GM12873 (cell line): ENCODE data around the gene GALC.

Experiments used
- TF ChIP-seq, protein P1 (sequence below): IDR thresholded peaks from 2 replicates; pipeline ENCODE4 v1.5.1; 2012; ENCODE audit warnings: low read depth, mild to moderate bottlenecking, moderate library complexity, low read length, control low read depth; ENCODE audit not compliant: insufficient read depth; ENCODE audit errors: missing control alignments

Gene GALC

DNA sequence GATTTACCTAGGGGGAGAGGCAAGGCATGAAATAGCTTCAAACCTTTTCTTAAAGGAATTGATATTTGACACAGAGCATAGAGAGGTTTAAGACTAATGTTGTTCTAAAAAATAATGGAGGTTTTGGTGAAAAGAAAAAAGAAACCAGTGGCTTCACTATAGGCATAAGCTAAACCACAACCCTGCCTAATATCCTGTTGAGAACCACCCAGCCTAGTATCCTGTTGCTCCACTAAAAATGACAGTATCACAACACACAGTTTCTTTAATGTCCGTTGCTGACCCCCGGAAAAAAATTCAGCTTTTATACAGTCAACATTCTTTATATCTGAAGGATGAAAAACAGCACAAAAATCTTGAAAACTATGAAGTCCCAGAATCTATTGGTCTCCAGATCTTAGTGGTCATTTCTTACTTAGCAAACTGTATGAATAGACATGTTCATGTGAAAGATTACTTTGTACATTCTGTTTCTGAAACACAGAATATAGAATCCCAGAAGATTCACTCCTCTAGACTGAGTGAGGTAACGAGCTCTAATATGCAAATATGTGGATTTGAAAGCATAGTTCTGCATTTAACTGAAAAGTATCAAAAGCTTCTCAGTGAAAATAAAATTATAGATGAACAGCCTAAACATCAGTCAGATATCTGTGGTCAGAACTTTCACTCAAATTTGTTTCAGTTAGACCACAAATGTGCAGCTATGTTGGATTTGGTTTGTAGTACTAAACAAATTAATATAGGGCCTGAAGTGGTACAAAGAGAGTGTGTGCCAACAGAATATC is 40.5 kb downstream of the GALC start:
- TF ChIP-seq, protein P1, sequence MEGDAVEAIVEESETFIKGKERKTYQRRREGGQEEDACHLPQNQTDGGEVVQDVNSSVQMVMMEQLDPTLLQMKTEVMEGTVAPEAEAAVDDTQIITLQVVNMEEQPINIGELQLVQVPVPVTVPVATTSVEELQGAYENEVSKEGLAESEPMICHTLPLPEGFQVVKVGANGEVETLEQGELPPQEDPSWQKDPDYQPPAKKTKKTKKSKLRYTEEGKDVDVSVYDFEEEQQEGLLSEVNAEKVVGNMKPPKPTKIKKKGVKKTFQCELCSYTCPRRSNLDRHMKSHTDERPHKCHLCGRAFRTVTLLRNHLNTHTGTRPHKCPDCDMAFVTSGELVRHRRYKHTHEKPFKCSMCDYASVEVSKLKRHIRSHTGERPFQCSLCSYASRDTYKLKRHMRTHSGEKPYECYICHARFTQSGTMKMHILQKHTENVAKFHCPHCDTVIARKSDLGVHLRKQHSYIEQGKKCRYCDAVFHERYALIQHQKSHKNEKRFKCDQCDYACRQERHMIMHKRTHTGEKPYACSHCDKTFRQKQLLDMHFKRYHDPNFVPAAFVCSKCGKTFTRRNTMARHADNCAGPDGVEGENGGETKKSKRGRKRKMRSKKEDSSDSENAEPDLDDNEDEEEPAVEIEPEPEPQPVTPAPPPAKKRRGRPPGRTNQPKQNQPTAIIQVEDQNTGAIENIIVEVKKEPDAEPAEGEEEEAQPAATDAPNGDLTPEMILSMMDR = no peak

DNA sequence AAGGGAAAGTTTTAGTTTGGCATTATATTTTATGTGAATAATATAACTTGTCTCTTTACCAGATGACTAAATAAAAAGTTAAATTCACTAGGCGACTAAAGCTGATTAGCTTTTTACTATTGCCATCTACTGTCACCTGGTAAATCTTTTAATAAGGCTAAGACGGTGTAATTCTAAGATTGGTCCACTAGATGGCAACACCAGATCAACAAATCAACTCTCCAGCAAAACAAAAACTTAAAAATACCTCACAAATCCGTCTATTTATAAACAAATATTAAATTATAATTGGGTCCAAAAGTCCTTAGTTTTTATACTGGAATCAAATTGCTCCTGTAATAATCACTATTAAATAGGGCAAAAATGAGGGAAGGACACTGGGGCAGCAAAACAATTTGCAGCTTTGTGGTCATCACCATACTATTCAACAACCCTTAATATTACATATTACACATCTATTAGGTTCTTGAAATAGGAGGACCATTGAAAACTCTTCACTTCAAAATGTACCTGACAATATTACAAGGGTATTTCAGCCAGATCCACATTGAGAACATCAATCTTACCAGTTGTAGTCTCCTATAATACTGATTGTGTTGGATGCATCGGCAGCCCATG is 47.9 kb downstream of the GALC start:
- TF ChIP-seq, protein P1 = peak; percentile 54

DNA sequence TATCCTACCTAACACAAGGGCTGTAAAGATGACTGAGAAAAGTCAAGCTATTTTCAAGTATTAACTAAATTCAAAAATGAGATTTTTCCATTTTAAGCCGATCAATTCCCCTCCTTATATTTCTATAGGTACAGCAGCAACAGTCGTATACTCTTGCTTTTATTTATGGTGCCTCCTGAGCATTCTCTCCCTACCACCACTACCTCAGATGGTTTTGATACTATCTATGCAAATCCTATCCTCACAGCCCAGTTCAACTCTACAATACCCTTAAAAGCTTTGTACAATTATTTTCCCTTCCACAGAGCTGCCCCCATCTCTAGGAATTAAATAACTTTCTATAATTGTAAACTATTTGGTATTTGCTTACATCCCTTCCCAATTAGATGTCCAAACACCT is 52.1 kb downstream of the GALC start:
- TF ChIP-seq, protein P1 = no peak

DNA sequence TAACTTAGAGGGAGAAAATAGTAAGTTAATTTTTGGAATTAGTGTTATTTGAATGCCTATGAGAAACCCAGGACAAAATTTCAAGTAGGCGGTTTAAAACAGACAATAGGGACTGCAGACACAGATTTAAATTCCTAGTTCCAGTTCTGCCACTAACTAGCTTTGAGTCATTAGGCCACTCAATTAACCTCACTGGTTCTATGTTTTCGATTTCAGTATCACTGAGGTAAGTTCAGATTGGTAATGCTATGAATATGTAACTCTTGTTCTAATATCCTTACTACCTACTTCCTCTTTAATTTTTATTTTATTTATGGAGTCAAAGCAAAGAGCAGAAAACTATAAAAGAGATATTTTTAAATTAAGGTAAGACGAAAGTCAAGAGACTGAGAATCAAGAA is 52.6 kb downstream of the GALC start:
- TF ChIP-seq, protein P1 = no peak

DNA sequence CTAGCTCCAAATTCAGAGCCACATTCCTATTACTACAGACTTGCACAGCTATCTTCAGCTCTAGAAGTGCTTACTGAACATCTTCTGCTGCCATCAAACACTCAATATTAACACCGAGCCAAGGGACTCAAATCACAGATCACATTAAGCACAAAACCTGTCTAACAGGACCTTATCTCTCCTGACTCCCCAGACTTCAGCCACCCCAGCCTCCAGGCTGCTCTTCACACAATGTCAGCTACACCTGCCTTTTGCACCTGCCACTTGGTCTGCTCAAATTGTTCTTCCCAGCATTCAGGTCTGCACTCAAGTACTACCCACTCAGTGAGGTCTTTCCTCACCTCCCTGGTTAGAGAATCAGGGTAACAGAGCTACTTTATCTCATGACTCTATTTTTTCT is 57.1 kb downstream of the GALC start:
- TF ChIP-seq, protein P1 = no peak

DNA sequence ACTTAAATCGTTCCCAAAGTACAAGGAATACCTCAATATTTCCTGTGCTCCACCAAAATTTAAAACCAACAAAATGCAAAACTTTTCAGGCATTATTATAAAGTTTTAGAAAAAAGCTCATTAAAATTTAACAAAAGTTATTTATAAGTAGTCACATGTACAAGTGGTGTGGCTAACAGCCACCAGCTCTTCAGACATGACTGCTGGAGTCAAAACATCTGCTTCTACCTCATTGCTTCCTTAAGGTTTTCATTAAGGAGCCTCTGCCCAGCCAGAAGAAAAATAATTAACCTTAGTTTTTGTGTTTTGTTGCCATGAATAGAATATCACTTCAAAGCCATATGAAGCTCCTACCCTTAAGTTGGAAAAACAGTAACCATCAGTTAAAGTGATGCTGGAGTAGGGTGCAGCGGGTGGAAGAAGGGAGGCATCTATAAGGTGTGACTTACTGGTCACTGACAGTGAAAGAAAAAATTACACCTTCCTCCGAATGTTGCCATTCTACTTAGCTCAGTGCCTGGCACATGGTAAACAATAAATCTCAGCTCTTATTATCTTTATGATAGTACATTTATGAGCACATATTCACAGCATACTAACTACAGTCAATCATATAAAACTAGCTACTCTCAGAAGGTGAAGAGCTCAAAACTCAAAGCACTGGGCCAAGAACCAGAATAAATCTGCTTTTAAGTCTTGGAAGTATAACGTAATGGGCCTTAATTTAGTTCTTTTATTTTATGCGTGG is 57.7 kb downstream of the GALC start:
- TF ChIP-seq, protein P1 = no peak

DNA sequence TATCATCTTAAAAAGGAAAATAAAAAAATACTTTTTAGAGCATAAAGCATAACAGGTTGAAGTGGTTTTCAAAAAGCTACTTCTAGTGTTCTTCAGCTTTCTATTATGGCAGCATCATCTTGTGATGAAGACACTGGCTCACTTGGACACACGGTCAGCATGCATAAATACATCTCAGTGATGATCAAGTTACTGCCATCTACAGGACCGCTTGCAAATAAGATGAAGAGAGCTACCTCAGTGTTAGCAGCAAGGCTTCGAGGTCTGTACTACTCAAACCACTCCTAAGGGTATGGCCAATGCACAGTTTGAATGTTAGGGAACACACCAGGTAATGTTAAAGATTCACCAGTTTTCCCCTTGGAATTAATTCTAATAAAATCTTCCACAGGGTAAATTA is 58.8 kb downstream of the GALC start:
- TF ChIP-seq, protein P1 = no peak
